ENCODE results near the gene WWOX. TPM values are rescaled to one million over a fixed set of nuclear protein-coding genes. Genes with fewer than 3 reads are reported as not detected.

Gene WWOX
- total RNA-seq, 5 donors from 2014 or later (not counting 1 experiment from before 2014, with no cell fraction given) = 21.2 to 26.0 (median 22.6) TPM

DNA sequence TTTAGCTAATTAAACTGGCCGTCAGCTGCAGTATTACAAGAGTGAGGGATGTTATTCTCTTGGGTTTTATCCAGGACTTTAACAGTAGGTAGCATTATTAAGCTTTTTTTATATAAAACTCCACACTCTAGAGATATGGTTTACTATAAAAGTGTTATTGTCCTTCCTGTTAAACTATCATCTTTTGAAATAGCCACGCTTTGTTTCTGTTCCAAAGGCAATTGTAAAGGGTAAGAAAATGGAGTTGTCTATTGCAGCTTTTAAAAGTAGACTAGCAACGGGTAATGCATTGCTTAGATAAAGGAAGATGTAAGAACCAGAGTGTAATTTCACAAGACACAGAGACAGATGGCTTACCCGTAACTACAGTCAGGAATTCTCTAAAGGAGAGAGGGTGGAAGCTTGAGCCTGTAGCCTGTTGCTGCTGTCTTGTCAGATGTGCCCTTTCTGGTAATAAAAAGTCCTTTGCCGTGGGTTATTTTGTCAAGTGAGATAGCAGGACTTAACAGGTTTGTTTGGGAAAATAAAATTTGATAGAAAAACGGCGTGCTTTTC, 56.4 kb downstream of the WWOX start:
- H3K27me3 ChIP-seq (replicated peaks in 1 of 2; ENCODE audit: control insufficient read depth in 2 of 2, extremely low read depth in 1 of 2, insufficient read depth in 2 of 2, low read length in 1 of 2) = no peaks in the 10 kb centered on the region
- Mint-ChIP-seq H3K4me1 (peaks cover 0 to 8% (median 0%) of the 10 kb centered on the region in 3 donors), H3K27me3 (no peaks in the 10 kb centered on the region), H3K27ac (no peak overlapping the region), H3K9me3 (no peaks in the 10 kb centered on the region), H3K4me3 (no peak overlapping the region), H3K36me3 (peaks cover 9% of the 10 kb centered on the region)
- no peaks in the 10 kb centered on the region for H3K36me3 ChIP-seq (ENCODE audit: control insufficient read depth in 2 of 2, extremely low read depth in 1 of 2, insufficient read depth in 1 of 2, low read length in 1 of 2)
- no peak overlapping the region for H3K4me3 ChIP-seq (ENCODE audit: control insufficient read depth in 1 of 2, extremely low read depth in 1 of 2, low read length in 1 of 2)
- 97% methylated on average over 3 of the region's 7 CpGs for WGBS (ENCODE audit: insufficient coverage)
- ChIA-PET POLR2A (interaction anchor here in 1 of 2 donors (0.6 kb wide), 1 partner anchor 72 kb away, joined by 5 read pairs; no protein-coding TSS in a partner anchor), CTCF (no interaction called here)
- ATAC-seq (replicated peaks in 1 of 4) = no peak
- H3K9me3 ChIP-seq = no peaks in the 10 kb centered on the region
- no peaks in the 10 kb centered on the region for H3K4me1 ChIP-seq (ENCODE audit: control insufficient read depth in 1 of 2, extremely low read depth in 1 of 2, insufficient read depth in 2 of 2, low read length in 2 of 2)
- DNase-seq = no peak
- no peak overlapping the region for H3K27ac ChIP-seq (ENCODE audit: low read length)

DNA sequence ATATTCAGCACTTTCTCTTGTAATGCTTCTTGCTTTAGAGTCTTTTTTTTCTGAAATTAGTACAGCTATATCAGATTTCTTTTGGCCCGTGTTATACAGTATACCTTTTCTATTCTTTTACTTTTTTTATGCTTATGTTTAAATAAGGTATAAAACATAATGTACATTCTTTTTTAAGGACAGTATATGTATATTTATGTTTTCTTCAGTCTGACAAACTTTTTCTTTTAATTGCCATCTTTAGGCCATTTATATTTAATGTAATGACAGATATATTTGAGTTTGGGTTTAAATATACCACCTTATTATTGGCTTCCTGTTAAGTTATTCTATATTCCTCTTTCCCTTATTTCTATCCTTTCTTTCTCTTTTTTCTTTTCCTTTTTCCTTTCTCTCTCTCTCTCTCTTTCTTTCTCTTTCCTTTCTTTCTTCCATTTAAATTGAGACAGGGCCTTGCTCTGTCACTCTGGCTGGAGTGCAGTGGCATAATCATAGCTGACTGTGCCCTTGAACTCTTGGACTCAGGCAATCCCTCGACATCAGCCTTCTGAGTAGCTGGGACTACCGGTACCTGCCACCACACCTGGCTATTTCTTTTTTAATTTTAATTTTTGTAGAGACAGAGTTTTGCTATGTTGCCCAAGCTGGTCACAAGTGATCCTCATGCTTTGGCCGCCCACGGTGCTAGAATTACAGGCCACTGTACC, 61.7 kb downstream of the WWOX start:
- H3K27ac Mint-ChIP-seq = no peak overlapping the region
- Histone ChIP-seq H3K9me3 (no peaks in the 10 kb centered on the region), H3K27me3 (replicated peaks in 1 of 2; ENCODE audit: control insufficient read depth in 2 of 2, extremely low read depth in 1 of 2, insufficient read depth in 2 of 2, low read length in 1 of 2) (no peaks in the 10 kb centered on the region), H3K27ac (ENCODE audit: low read length) (no peak overlapping the region), H3K36me3 (ENCODE audit: control insufficient read depth in 2 of 2, extremely low read depth in 1 of 2, insufficient read depth in 1 of 2, low read length in 1 of 2) (no peaks in the 10 kb centered on the region), H3K4me1 (ENCODE audit: control insufficient read depth in 1 of 2, extremely low read depth in 1 of 2, insufficient read depth in 2 of 2, low read length in 2 of 2) (no peaks in the 10 kb centered on the region), H3K4me3 (ENCODE audit: control insufficient read depth in 1 of 2, extremely low read depth in 1 of 2, low read length in 1 of 2) (no peak overlapping the region)
- DNase-seq (no peak), ATAC-seq (replicated peaks in 1 of 4) (no peak)
- ChIA-PET POLR2A (no interaction called here), CTCF (interaction anchor here (0.5 to 1.0 kb wide), 2 partner anchors 15 to 770 kb away, joined by 3 read pairs; no protein-coding TSS in a partner anchor)
- H3K36me3 Mint-ChIP-seq = peaks cover 38% of the 10 kb centered on the region
- H3K4me1 Mint-ChIP-seq = peaks cover 0 to 7% (median 0%) of the 10 kb centered on the region in 3 donors
- no peaks in the 10 kb centered on the region for H3K27me3 Mint-ChIP-seq
- no peak overlapping the region for H3K4me3 Mint-ChIP-seq
- no CpG with 5 or more reads among the region's 5 CpGs for whole genome bisulfite sequencing (ENCODE audit: insufficient coverage)
- peaks cover 2 to 10% (median 9%) of the 10 kb centered on the region in 3 donors for H3K9me3 Mint-ChIP-seq

DNA sequence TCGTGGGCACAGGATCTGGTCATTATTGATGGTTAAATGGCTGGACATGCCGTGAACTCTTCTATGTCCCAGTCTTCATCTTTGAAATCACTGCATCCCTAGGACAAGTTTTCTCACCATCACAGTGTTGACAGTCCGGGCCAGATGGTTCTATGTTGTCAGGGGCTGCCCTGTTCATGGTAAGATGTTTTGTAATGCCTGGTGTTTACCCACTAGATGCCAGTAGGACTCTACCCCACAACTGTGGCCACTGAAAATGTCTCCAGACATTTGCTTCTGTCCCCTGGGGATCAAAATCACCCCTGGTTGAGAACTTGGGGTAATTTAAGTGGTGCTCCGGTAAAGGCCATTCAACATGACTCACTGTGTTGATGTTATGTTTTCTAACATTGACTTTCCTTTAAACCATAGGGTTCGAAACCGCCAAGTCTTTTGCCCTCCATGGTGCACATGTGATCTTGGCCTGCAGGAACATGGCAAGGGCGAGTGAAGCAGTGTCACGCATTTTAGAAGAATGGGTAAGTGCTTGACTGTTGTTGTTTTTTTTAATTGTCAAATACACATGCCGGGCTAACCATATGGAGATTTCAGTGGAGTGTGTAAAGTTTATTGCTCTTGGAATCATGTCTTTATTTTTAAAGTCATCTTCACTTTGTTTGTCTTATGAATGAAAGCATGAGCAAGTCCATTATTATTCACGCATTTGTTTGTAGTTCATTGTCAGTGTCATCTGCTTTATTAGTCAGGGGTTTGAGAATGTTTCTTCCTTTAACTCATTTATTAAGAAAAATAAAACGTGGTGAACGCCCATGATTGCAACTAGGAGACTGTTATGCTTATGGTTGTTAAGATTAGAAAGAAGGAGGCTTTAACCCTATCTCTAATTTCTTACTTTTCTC, 64.6 kb downstream of the WWOX start:
- H3K9me3 ChIP-seq = no peaks in the 10 kb centered on the region
- 92% methylated on average over 4 of the region's 12 CpGs for WGBS (ENCODE audit: insufficient coverage)
- Mint-ChIP-seq H3K4me1 (peaks cover 0 to 7% (median 0%) of the 10 kb centered on the region in 3 donors), H3K27ac (no peak overlapping the region), H3K9me3 (peaks cover 2 to 10% (median 9%) of the 10 kb centered on the region in 3 donors), H3K36me3 (peaks cover 56% of the 10 kb centered on the region), H3K4me3 (no peak overlapping the region), H3K27me3 (no peaks in the 10 kb centered on the region)
- POLR2A ChIA-PET = no interaction called here
- H3K27ac ChIP-seq (ENCODE audit: low read length) = no peak overlapping the region
- H3K27me3 ChIP-seq (replicated peaks in 1 of 2; ENCODE audit: control insufficient read depth in 2 of 2, extremely low read depth in 1 of 2, insufficient read depth in 2 of 2, low read length in 1 of 2) = no peaks in the 10 kb centered on the region
- DNase-seq (no peak), ATAC-seq (replicated peaks in 1 of 4) (no peak)
- no peak overlapping the region for H3K4me3 ChIP-seq (ENCODE audit: control insufficient read depth in 1 of 2, extremely low read depth in 1 of 2, low read length in 1 of 2)
- no peaks in the 10 kb centered on the region for H3K4me1 ChIP-seq (ENCODE audit: control insufficient read depth in 1 of 2, extremely low read depth in 1 of 2, insufficient read depth in 2 of 2, low read length in 2 of 2)
- H3K36me3 ChIP-seq (ENCODE audit: control insufficient read depth in 2 of 2, extremely low read depth in 1 of 2, insufficient read depth in 1 of 2, low read length in 1 of 2) = no peaks in the 10 kb centered on the region
- CTCF ChIA-PET = no interaction called here

DNA sequence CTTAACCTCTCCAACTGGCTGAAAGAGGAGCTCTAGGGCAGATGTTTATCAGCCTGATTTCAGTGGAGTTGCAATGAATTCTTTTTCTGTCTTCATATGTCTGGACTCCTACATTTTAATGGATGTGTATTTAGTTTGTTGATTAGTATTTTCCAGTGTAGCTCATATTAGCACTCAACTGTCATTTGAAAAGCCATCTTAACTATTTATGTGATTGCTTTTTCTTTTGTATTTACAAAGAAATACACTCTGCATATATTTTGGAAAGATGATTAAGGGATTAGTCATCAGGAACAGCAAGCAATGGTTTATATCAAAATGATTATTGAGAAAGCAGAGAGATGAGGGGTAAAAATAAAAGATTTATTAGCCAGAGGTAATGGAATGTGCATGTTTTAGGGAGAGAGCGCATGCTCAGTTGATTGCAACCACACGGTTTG, 71.1 kb downstream of the WWOX start:
- no peaks in the 10 kb centered on the region for H3K9me3 ChIP-seq
- H3K27me3 Mint-ChIP-seq = no peaks in the 10 kb centered on the region
- H3K36me3 ChIP-seq (ENCODE audit: control insufficient read depth in 2 of 2, extremely low read depth in 1 of 2, insufficient read depth in 1 of 2, low read length in 1 of 2) = no peaks in the 10 kb centered on the region
- CTCF ChIA-PET = no interaction called here
- no peak overlapping the region for H3K4me3 ChIP-seq (ENCODE audit: control insufficient read depth in 1 of 2, extremely low read depth in 1 of 2, low read length in 1 of 2)
- H3K27ac Mint-ChIP-seq = no peak overlapping the region
- no peaks in the 10 kb centered on the region for H3K9me3 Mint-ChIP-seq
- H3K27ac ChIP-seq (ENCODE audit: low read length) = no peak overlapping the region
- H3K36me3 Mint-ChIP-seq = peaks cover 47% of the 10 kb centered on the region
- H3K4me1 ChIP-seq (ENCODE audit: control insufficient read depth in 1 of 2, extremely low read depth in 1 of 2, insufficient read depth in 2 of 2, low read length in 2 of 2) = no peaks in the 10 kb centered on the region
- ATAC-seq (replicated peaks in 1 of 4) = no peak
- no peaks in the 10 kb centered on the region for H3K4me1 Mint-ChIP-seq
- H3K4me3 Mint-ChIP-seq = no peak overlapping the region
- no peak for DNase-seq
- POLR2A ChIA-PET = interaction anchor here in 1 of 2 donors (0.6 kb wide), 1 partner anchor 8 kb away, joined by 4 read pairs; no protein-coding TSS in a partner anchor
- no peaks in the 10 kb centered on the region for H3K27me3 ChIP-seq (replicated peaks in 1 of 2; ENCODE audit: control insufficient read depth in 2 of 2, extremely low read depth in 1 of 2, insufficient read depth in 2 of 2, low read length in 1 of 2)
- WGBS (ENCODE audit: insufficient coverage) = 94% methylated on average over 2 of the region's 2 CpGs

DNA sequence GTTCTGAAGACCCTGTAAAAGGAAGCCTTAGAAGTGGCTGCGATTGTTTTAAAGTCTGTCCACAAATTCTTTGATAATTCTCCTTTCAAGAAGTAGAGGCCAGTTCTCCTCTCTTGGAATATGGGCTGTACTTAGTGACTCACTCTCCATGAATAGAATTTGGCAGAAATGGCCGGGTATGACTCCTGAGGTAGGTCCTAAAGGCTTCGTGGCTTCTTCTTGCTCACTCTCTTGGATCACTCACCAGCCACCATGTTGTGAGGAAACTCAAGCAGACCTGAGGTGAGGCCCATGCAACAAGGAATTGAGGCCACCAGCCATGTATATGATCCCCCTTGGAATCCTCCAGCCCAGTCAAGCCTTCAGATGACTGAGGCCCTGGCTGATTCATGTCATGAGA, 75.8 kb downstream of the WWOX start:
- no peaks in the 10 kb centered on the region for H3K9me3 ChIP-seq
- H3K27me3 ChIP-seq (replicated peaks in 1 of 2; ENCODE audit: control insufficient read depth in 2 of 2, extremely low read depth in 1 of 2, insufficient read depth in 2 of 2, low read length in 1 of 2) = no peaks in the 10 kb centered on the region
- ATAC-seq (replicated peaks in 1 of 4) (no peak), DNase-seq (no peak)
- CTCF ChIA-PET = no interaction called here
- no peak overlapping the region for H3K27ac ChIP-seq (ENCODE audit: low read length)
- H3K4me1 ChIP-seq (ENCODE audit: control insufficient read depth in 1 of 2, extremely low read depth in 1 of 2, insufficient read depth in 2 of 2, low read length in 2 of 2) = no peaks in the 10 kb centered on the region
- no CpG with 5 or more reads among the region's 3 CpGs for WGBS (ENCODE audit: insufficient coverage)
- H3K4me3 ChIP-seq (ENCODE audit: control insufficient read depth in 1 of 2, extremely low read depth in 1 of 2, low read length in 1 of 2) = no peak overlapping the region
- H3K36me3 Mint-ChIP-seq = peaks cover 33% of the 10 kb centered on the region
- no peaks in the 10 kb centered on the region for H3K4me1 Mint-ChIP-seq
- no peak overlapping the region for H3K27ac Mint-ChIP-seq
- POLR2A ChIA-PET = no interaction called here
- H3K9me3 Mint-ChIP-seq = no peaks in the 10 kb centered on the region
- H3K36me3 ChIP-seq (ENCODE audit: control insufficient read depth in 2 of 2, extremely low read depth in 1 of 2, insufficient read depth in 1 of 2, low read length in 1 of 2) = peaks cover 0 to 1% of the 10 kb centered on the region in 2 donors
- H3K27me3 Mint-ChIP-seq = no peaks in the 10 kb centered on the region
- H3K4me3 Mint-ChIP-seq = no peak overlapping the region

DNA sequence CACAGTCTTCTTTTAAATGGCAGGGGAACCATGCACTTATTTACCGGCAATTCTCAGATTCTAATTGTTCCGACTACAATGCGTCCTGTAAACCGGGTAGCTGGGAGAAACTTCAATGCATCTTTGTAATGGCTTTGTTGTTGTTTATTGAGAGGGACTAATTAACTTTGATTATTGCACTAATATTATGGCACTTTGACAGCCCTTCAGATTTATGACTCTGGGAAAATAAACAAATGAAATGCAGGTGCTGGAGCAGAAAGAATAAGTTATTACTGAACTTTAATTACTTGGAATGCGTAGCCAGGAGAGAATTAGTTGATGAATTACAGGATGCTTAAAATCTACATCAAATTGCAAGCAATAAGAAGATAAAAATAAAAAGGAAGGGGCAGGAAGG, 77.0 kb downstream of the WWOX start:
- no peak overlapping the region for H3K4me3 Mint-ChIP-seq
- H3K9me3 Mint-ChIP-seq = no peaks in the 10 kb centered on the region
- H3K4me1 ChIP-seq (ENCODE audit: control insufficient read depth in 1 of 2, extremely low read depth in 1 of 2, insufficient read depth in 2 of 2, low read length in 2 of 2) = no peaks in the 10 kb centered on the region
- CTCF ChIA-PET = no interaction called here
- H3K27me3 ChIP-seq (replicated peaks in 1 of 2; ENCODE audit: control insufficient read depth in 2 of 2, extremely low read depth in 1 of 2, insufficient read depth in 2 of 2, low read length in 1 of 2) = no peaks in the 10 kb centered on the region
- H3K27me3 Mint-ChIP-seq = no peaks in the 10 kb centered on the region
- H3K9me3 ChIP-seq = no peaks in the 10 kb centered on the region
- H3K36me3 ChIP-seq (ENCODE audit: control insufficient read depth in 2 of 2, extremely low read depth in 1 of 2, insufficient read depth in 1 of 2, low read length in 1 of 2) = peaks cover 0 to 3% of the 10 kb centered on the region in 2 donors
- ATAC-seq (replicated peaks in 1 of 4) = no peak
- H3K4me3 ChIP-seq (ENCODE audit: control insufficient read depth in 1 of 2, extremely low read depth in 1 of 2, low read length in 1 of 2) = no peak overlapping the region
- H3K27ac Mint-ChIP-seq = no peak overlapping the region
- H3K36me3 Mint-ChIP-seq = peaks cover 29% of the 10 kb centered on the region
- H3K4me1 Mint-ChIP-seq = no peaks in the 10 kb centered on the region
- DNase-seq = no peak
- no peak overlapping the region for H3K27ac ChIP-seq (ENCODE audit: low read length)
- POLR2A ChIA-PET = no interaction called here
- no CpG with 5 or more reads among the region's 5 CpGs for WGBS (ENCODE audit: insufficient coverage)
